BE2C (cell line): ENCODE results near the gene MAFG.

Source experiments
- DNase-seq: peaks from one replicate; pipeline ENCODE4 v3.0.0-alpha.2; 2020
- H3K27me3 ChIP-seq: fragments of 250-450 bp; sonication (Bioruptor Pico); 2 replicates; pipeline ENCODE4 v1.5.1; 2020; ENCODE audit warnings: mild to moderate bottlenecking
- H3K36me3 ChIP-seq: fragments of 250-450 bp; sonication (Bioruptor Pico); 2 replicates; pipeline ENCODE4 v1.5.1; 2020; ENCODE audit warnings: mild to moderate bottlenecking
- H3K4me1 ChIP-seq: fragments of 250-450 bp; sonication (Bioruptor Pico); 2 replicates; pipeline ENCODE4 v1.5.1; 2020
- H3K4me3 ChIP-seq: 2 replicates; pipeline ENCODE4 v1.5.1; 2011; ENCODE audit warnings: low read depth, low read length
- H3K9me3 ChIP-seq: fragments of 250-450 bp; sonication (Bioruptor Pico); 2 replicates; pipeline ENCODE4 v1.5.1; 2020
- CTCF ChIP-seq: IDR thresholded peaks from 2 replicates; pipeline ENCODE4 v1.5.1; 2012; ENCODE audit warnings: mild to moderate bottlenecking, low read depth, low read length

The MAFG gene

GRCh38 chr17:81890447-81891302 is 36.9 kb downstream of the MAFG start:
- TF ChIP-seq CTCF: no peak
- H3K36me3 ChIP-seq: peaks cover 58% of the 10 kb centered on the region
- DNase-seq: peak; percentile 16

GRCh38 chr17:81889602-81890001 is 37.9 kb downstream of the MAFG start:
- H3K9me3 ChIP-seq: no peaks in the 10 kb centered on the region
- DNase-seq: no peak
- no peak for TF ChIP-seq CTCF
- no peaks in the 10 kb centered on the region for H3K27me3 ChIP-seq
- peak overlapping the region; percentile 98; the same call in 1 of the 2 replicates for H3K4me3 ChIP-seq
- peaks cover 23% of the 10 kb centered on the region for H3K4me1 ChIP-seq
- peaks cover 62% of the 10 kb centered on the region for H3K36me3 ChIP-seq

More at GRCh38 chr17:81890447-81891302, 36.9 kb downstream of the MAFG start:
- Histone ChIP-seq H3K27me3 (no peaks in the 10 kb centered on the region), H3K4me3 (peak overlapping the region; percentile 98), H3K4me1 (peaks cover 21% of the 10 kb centered on the region), H3K9me3 (no peaks in the 10 kb centered on the region)

GRCh38 chr17:81888988-81889595 is 38.4 kb downstream of the MAFG start:
- H3K4me1 ChIP-seq: peaks cover 28% of the 10 kb centered on the region
- H3K9me3 ChIP-seq: no peaks in the 10 kb centered on the region
- DNase-seq: no peak
- peaks cover 65% of the 10 kb centered on the region for H3K36me3 ChIP-seq
- no peaks in the 10 kb centered on the region for H3K27me3 ChIP-seq
- TF ChIP-seq CTCF: no peak
- H3K4me3 ChIP-seq: no peak overlapping the region; the same call in 1 of the 2 replicates

- peaks cover 72% of the 10 kb centered on the region for H3K36me3 ChIP-seq
- TF ChIP-seq CTCF: no peak
Observed at GRCh38 chr17:81888105-81888987, 39.2 kb downstream of the MAFG start.

GRCh38 chr17:81885869-81886548 is 41.5 kb downstream of the MAFG start:
- no peaks in the 10 kb centered on the region for H3K27me3 ChIP-seq
- H3K36me3 ChIP-seq: peaks cover 84% of the 10 kb centered on the region
- no peak overlapping the region for H3K4me3 ChIP-seq
- H3K4me1 ChIP-seq: peaks cover 28% of the 10 kb centered on the region
- peak; percentile 83 for DNase-seq
- no peak for TF ChIP-seq CTCF
- H3K9me3 ChIP-seq: no peaks in the 10 kb centered on the region

More at GRCh38 chr17:81888105-81888987, 39.2 kb downstream of the MAFG start:
- DNase-seq: peak; percentile 48
- Histone ChIP-seq H3K4me1 (peaks cover 28% of the 10 kb centered on the region), H3K27me3 (no peaks in the 10 kb centered on the region), H3K9me3 (no peaks in the 10 kb centered on the region), H3K4me3 (no peak overlapping the region)
